GM13977 (cell line): ENCODE measurements around the gene PSMC2.

Experiments
- DNase-seq: peaks from one replicate; pipeline ENCODE4 v3.0.0; 2012; ENCODE audit warnings: low spot score
- in situ Hi-C: fragments of 300-500 bp; cut with MboI; formaldehyde crosslinking; loops from one replicate; pipeline ENCODE4 v1.12.0; 2022; ENCODE audit warnings: low sequenced_read_pairs, low pct_unique_long_range_greater_than_20kb, mixed read lengths, inconsistent platforms; ENCODE audit not compliant: unreplicated experiment
- TF ChIP-seq, protein P1 (sequence below): IDR thresholded peaks from 2 replicates; pipeline ENCODE4 v1.5.1; 2012; ENCODE audit warnings: mild to moderate bottlenecking, control low read depth; ENCODE audit not compliant: insufficient read depth; ENCODE audit errors: extremely low read depth, missing control alignments

The PSMC2 gene

GRCh38 chr7:103347507-103348267 lies at the start of gene PSMC2:
Gene PSMC2 (plus strand): TSS chr7:103347643. CDS start chr7:103347712, 69 bp downstream.
- peak; percentile 81 for DNase-seq
- TF ChIP-seq, protein P1, sequence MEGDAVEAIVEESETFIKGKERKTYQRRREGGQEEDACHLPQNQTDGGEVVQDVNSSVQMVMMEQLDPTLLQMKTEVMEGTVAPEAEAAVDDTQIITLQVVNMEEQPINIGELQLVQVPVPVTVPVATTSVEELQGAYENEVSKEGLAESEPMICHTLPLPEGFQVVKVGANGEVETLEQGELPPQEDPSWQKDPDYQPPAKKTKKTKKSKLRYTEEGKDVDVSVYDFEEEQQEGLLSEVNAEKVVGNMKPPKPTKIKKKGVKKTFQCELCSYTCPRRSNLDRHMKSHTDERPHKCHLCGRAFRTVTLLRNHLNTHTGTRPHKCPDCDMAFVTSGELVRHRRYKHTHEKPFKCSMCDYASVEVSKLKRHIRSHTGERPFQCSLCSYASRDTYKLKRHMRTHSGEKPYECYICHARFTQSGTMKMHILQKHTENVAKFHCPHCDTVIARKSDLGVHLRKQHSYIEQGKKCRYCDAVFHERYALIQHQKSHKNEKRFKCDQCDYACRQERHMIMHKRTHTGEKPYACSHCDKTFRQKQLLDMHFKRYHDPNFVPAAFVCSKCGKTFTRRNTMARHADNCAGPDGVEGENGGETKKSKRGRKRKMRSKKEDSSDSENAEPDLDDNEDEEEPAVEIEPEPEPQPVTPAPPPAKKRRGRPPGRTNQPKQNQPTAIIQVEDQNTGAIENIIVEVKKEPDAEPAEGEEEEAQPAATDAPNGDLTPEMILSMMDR = no peak
- in situ Hi-C loops = no loop called here

DNA sequence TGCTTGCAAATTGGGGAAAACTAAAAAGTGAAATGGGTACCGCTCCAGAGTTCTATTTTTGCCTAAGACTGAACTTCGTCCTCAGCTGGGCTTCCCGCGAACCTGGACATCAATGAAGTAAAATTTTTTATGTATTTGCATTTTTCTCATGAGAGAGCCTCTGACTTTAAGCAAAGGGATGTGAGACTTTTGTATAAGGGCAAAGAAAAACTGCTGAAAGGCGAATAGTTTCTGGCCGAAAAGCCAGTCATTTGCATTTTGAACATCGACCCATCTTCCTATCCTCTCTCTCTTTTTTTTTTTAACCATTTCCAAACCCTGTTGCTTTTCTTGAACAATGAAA lies 49.6 kb upstream of the PSMC2 start:
- TF ChIP-seq, protein P1 = no peak
- in situ Hi-C loops = loop anchor here (10.0 kb wide), 1 partner anchor 127 kb away; no protein-coding TSS in a partner anchor
- DNase-seq = no peak

GRCh38 chr7:103299660-103300059 lies 47.8 kb upstream of the PSMC2 start:
- TF ChIP-seq, protein P1 = no peak
- DNase-seq = no peak
- in situ Hi-C loops = loop anchor here (10.0 kb wide), 1 partner anchor 125 kb away; no protein-coding TSS in a partner anchor

DNA sequence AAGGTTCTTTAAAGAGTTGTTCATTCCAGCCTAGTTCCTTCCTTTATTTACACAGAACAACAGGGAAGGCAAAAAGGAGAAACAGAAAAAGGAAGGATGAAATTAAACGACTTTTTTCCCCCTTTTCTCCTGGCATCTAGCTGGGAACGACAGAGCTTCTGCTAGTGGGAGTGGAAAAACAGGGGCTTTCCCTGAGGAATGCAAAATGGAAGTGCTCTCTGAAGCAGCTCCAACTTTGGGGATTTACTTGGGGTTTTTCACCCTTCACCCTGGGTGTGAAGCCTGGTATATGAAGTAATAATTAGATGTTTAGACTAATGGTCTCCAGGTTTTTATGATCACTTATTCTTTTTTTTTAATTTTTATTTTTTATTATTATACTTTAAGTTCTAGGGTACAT lies 46.0 kb upstream of the PSMC2 start:
- TF ChIP-seq, protein P1 = no peak
- DNase-seq = no peak
- in situ Hi-C loops = no loop called here

DNA sequence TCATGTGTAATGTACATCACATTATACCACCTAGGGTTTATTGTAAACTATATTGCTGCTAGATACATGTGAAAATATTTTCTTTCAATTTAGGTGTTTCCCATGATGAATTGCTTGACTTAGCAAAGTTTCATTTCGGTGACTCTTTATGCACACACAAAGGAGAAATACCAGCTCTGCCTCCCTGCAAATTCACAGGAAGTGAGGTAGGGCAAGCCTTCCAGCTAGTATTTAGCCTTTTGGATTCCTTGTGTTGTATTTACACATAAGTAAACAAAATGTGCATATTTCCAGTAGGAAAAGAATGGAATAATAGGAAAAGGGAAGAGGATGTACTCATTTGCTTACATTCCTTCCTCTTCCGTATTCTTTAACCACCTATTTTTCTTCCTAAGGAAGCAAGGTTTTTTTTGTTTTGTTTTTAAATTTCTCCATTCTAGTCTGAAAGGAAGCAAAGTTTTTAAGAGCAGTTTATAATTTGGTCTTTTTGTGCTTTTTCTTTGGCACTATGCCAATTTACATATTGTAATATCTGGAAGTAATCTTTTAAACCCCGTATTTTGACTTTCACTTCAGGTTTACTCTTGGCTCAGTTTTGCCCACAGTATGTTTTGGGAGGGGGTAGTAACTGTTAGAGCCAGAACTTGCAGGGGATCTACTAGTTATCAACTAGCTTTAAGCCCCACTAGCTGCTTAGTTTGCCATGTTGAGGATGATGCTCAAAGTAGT lies 39.8 kb upstream of the PSMC2 start:
- in situ Hi-C loops = no loop called here
- TF ChIP-seq, protein P1 = no peak
- DNase-seq = no peak

DNA sequence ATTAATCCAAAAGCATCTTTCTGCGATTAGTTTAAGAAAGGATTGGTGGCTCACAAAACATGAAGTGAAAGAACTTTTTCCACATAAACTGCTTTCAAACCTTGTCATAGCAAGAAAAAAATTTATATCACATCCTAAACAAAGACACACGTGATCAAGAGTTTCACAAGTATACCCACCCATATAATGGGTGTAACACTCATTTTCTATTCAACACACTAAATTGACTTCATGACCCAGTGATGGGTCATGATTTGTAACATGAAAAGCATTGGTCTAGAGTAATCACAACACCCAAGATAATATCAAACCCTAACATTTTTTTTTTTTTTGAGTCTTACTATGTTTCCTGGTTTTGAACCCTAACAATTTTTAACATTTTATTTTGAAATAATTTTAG lies 32.6 kb upstream of the PSMC2 start:
- DNase-seq = no peak
- in situ Hi-C loops = no loop called here
- TF ChIP-seq, protein P1 = no peak
